GM12874 (cell line): Measurements from ENCODE around the gene TTLL9.

Experiments used
- CTCF ChIP-seq: IDR thresholded peaks from 2 replicates; pipeline ENCODE4 v1.5.1; 2011; ENCODE audit warnings: low read depth, mild to moderate bottlenecking, control low read depth, low read length, moderate library complexity; ENCODE audit not compliant: insufficient read depth

Gene TTLL9

GRCh38 chr20:31992086-31992485 is 121.7 kb downstream of the TTLL9 start:
- no peak for TF ChIP-seq CTCF
